Transverse colon (tissue), 4 donors: ENCODE measurements around the gene FMNL2.

ENCODE experiments used
- POLR2A ChIP-seq: fragments of 450-650 bp; IDR thresholded peaks from one replicate; pipeline ENCODE4 v1.6.1; 2016; ENCODE audit warnings: antibody characterized with exemption, mild to moderate bottlenecking, moderate library complexity
- POLR2AphosphoS5 ChIP-seq, 3 donors: sonication (generic); formaldehyde crosslinking; IDR thresholded peaks; one replicate each; pipeline ENCODE4 v1.6.1; 2016; ENCODE audit warnings: antibody characterized with exemption in 3 of 3
- TF ChIP-seq, protein P1 (sequence below), 5 experiments: fragments of 200-600 bp in 3 of 5; fragments of 450-650 bp in 2 of 5; sonication (generic) in 3 of 5; IDR thresholded peaks; 1 replicate in 2 of 5; 2 replicates in 3 of 5; pipeline ENCODE4 v1.5.1; 2016 to 2017; ENCODE audit warnings: antibody characterized with exemption in 5 of 5, inconsistent platforms in 3 of 5, mild to moderate bottlenecking in 2 of 5, moderate library complexity in 1 of 5

DNA sequence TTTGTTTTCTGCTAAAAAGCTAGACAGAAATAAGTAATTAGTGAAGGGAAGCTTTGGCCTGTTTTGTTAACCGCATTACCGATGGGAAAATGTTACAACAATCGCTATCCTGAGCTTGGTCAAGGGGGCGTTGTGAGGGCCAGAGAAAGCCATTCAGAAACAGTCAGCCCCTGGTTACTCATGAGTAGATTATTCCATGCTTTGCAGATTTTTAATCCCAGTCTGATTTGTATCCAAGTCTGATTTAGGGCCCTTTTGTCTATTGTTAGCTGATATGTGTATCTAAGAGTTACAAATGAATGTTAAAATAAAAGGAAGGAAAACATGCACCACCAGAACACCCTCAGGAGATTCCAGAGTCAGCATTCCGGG is 283.2 kb downstream of the FMNL2 start:
- TF ChIP-seq POLR2AphosphoS5 (IDR thresholded peaks at IDR 0.05) (no peak), POLR2A (no peak)
- TF ChIP-seq, protein P1, sequence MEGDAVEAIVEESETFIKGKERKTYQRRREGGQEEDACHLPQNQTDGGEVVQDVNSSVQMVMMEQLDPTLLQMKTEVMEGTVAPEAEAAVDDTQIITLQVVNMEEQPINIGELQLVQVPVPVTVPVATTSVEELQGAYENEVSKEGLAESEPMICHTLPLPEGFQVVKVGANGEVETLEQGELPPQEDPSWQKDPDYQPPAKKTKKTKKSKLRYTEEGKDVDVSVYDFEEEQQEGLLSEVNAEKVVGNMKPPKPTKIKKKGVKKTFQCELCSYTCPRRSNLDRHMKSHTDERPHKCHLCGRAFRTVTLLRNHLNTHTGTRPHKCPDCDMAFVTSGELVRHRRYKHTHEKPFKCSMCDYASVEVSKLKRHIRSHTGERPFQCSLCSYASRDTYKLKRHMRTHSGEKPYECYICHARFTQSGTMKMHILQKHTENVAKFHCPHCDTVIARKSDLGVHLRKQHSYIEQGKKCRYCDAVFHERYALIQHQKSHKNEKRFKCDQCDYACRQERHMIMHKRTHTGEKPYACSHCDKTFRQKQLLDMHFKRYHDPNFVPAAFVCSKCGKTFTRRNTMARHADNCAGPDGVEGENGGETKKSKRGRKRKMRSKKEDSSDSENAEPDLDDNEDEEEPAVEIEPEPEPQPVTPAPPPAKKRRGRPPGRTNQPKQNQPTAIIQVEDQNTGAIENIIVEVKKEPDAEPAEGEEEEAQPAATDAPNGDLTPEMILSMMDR (IDR thresholded peaks at IDR 0.05): no peak
